Measurements from ENCODE around the gene SNX5. TPM values are rescaled to one million over a fixed set of nuclear protein-coding genes. Genes with fewer than 3 reads are reported as not detected.
A peak's percentile ranks its signal among the peaks of the same experiment; 100 is the strongest.

The SNX5 gene
- total and polyA plus RNA-seq, 2 donors (not counting 1 experiment from before 2014, with no cell fraction given) = 97.8 to 128 TPM

DNA sequence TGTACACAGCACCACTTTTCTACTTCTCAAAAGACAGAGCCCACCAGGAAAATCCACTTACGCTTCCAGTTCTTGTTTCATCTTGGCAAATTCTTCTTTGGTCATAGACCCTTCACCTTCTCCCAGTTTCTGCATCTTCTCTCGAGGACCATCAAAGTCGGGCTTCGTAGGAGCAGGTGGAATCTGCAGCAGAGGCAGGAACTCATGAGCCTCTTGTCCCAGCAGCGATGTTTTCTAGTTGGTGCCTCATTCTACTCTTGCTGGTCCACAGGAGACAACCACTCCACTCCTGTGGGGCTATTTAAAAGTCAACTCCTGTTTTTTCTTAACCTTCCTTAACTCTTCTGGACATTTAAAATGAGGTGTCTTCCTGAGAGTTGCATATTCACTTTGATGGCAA lies 14.7 kb downstream of the SNX5 start:
- Mint-ChIP-seq H3K9me3 (ENCODE audit: insufficient read depth) (no peaks in the 10 kb centered on the region), H3K4me3 (no peak overlapping the region), H3K4me1 (peaks cover 60% of the 10 kb centered on the region), H3K27me3 (no peaks in the 10 kb centered on the region), H3K27ac (peak overlapping the region; percentile 10)
- no peaks in the 10 kb centered on the region for H3K27me3 ChIP-seq (replicated peaks in 1 of 4; ENCODE audit: control extremely low read depth in 1 of 4, control insufficient read depth in 3 of 4, insufficient read depth in 4 of 4, low read length in 3 of 4)
- peaks cover 9 to 72% of the 10 kb centered on the region in 2 experiments for H3K36me3 ChIP-seq (replicated peaks in 1 of 2; ENCODE audit: control extremely low read depth in 1 of 2, control insufficient read depth in 1 of 2, extremely low read depth in 1 of 2, insufficient read depth in 2 of 2, low read length in 1 of 2)
- WGBS (ENCODE audit: insufficient coverage) = 98% methylated on average over 5 of the region's 5 CpGs
- H3K4me3 ChIP-seq (ENCODE audit: control extremely low read depth in 1 of 5, extremely low read depth in 1 of 5, insufficient read depth in 1 of 5, low read depth in 2 of 5, low read length in 4 of 5) = no peak overlapping the region
- intact Hi-C loops (cut with micrococcal nuclease) = no loop called here
- H3K9me3 ChIP-seq (ENCODE audit: control extremely low read depth in 1 of 3, control insufficient read depth in 2 of 3, insufficient read depth in 1 of 3, low read length in 2 of 3) = peaks cover 0 to 5% (median 0%) of the 10 kb centered on the region in 3 donors
- no peak overlapping the region for H3K4me2 ChIP-seq (replicated peaks; ENCODE audit: low read depth, low read length, poor library complexity, severe bottlenecking)
- DNase-seq (no peak), ATAC-seq (ENCODE audit: low read depth) (no peak)
- H2AFZ ChIP-seq (ENCODE audit: insufficient read depth, low read depth, low read length, poor library complexity, severe bottlenecking) = no peak overlapping the region
- peak overlapping the region in 1 of 2 donors; percentile 7 for H3K27ac ChIP-seq (ENCODE audit: low read length in 2 of 2)
- H3K4me1 ChIP-seq (ENCODE audit: control insufficient read depth in 2 of 2, insufficient read depth in 2 of 2, low read length in 2 of 2) = peaks cover 53 to 59% of the 10 kb centered on the region in 2 donors
- no peak overlapping the region for H3K9ac ChIP-seq (ENCODE audit: low read length)
- ChIA-PET CTCF (interaction anchor here (0.9 to 1.7 kb wide), 5 partner anchors 9 to 272 kb away, joined by 3 to 6 read pairs (median 3); partner anchors contain the start of gene RRBP1), POLR2A (no interaction called here)
- peaks cover 26% of the 10 kb centered on the region for H4K20me1 ChIP-seq (ENCODE audit: control insufficient read depth, insufficient read depth, low read length, poor library complexity, severe bottlenecking)
- TF ChIP-seq, protein P1, sequence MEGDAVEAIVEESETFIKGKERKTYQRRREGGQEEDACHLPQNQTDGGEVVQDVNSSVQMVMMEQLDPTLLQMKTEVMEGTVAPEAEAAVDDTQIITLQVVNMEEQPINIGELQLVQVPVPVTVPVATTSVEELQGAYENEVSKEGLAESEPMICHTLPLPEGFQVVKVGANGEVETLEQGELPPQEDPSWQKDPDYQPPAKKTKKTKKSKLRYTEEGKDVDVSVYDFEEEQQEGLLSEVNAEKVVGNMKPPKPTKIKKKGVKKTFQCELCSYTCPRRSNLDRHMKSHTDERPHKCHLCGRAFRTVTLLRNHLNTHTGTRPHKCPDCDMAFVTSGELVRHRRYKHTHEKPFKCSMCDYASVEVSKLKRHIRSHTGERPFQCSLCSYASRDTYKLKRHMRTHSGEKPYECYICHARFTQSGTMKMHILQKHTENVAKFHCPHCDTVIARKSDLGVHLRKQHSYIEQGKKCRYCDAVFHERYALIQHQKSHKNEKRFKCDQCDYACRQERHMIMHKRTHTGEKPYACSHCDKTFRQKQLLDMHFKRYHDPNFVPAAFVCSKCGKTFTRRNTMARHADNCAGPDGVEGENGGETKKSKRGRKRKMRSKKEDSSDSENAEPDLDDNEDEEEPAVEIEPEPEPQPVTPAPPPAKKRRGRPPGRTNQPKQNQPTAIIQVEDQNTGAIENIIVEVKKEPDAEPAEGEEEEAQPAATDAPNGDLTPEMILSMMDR (IDR thresholded peaks at IDR 0.05) = no peak
- no peak for TF ChIP-seq EZH2 (IDR thresholded peaks at IDR 0.05; ENCODE audit: borderline replicate concordance, insufficient read depth, low read depth, low read length, poor library complexity, severe bottlenecking)
- H3K79me2 ChIP-seq (ENCODE audit: control insufficient read depth, insufficient read depth, low read length) = peaks cover 99% of the 10 kb centered on the region
